HG03432 (cell line): ENCODE results near the gene PALLD.
"Not testable (repeated sequence)": the region's sequence is repeated elsewhere in the genome, so short reads cannot be mapped to it uniquely, and the experiment has no call there.

Experiments used
- ATAC-seq: cut with Tn5 transposase; IDR thresholded peaks from one replicate; pipeline ENCODE4 v1.9.1; 2021; ENCODE audit warnings: mild to moderate bottlenecking, moderate library complexity; ENCODE audit not compliant: unreplicated experiment

PALLD gene

GRCh38 chr4:168490711-168491110, 6.1 kb upstream of the PALLD start:
- ATAC-seq, result no peak

GRCh38 chr4:168491563-168491962, 5.3 kb upstream of the PALLD start:
- ATAC-seq, result no peak

- ATAC-seq, result no peak
These were observed 1.4 kb downstream of the PALLD start for GRCh38 chr4:168498251-168498650.

- no peak for ATAC-seq
These were observed 2.4 kb downstream of the PALLD start for GRCh38 chr4:168499241-168499640.

- no peak for ATAC-seq
These were observed 4.6 kb downstream of the PALLD start for GRCh38 chr4:168501407-168501806.

- ATAC-seq, result no peak
These were observed 6.0 kb downstream of the PALLD start for GRCh38 chr4:168502861-168503260.

- no peak for ATAC-seq
These were observed 7.0 kb downstream of the PALLD start for GRCh38 chr4:168503652-168504362.

- ATAC-seq, result no peak
These were observed 7.7 kb downstream of the PALLD start for GRCh38 chr4:168504526-168504925.

GRCh38 chr4:168506014-168506413, 9.2 kb downstream of the PALLD start:
- ATAC-seq, result no peak

- no peak for ATAC-seq
These were observed 10.4 kb downstream of the PALLD start for GRCh38 chr4:168507178-168507815.

GRCh38 chr4:168508683-168509082, 11.8 kb downstream of the PALLD start:
- no peak for ATAC-seq

GRCh38 chr4:168509786-168510185, 12.9 kb downstream of the PALLD start:
- no peak for ATAC-seq

GRCh38 chr4:168511780-168512489, 15.1 kb downstream of the PALLD start:
- ATAC-seq, result no peak

- not testable (repeated sequence) for ATAC-seq
These were observed 17.0 kb downstream of the PALLD start for GRCh38 chr4:168513826-168514225.

- ATAC-seq, result no peak
These were observed 17.5 kb downstream of the PALLD start for GRCh38 chr4:168514249-168514852.

GRCh38 chr4:168515222-168516011, 18.6 kb downstream of the PALLD start:
- ATAC-seq, result no peak

- ATAC-seq, result no peak
These were observed 20.0 kb downstream of the PALLD start for GRCh38 chr4:168516841-168517240.

GRCh38 chr4:168519576-168519975, 22.7 kb downstream of the PALLD start:
- no peak for ATAC-seq

GRCh38 chr4:168521721-168522120, 24.9 kb downstream of the PALLD start:
- no peak for ATAC-seq

GRCh38 chr4:168522356-168522755, 25.5 kb downstream of the PALLD start:
- ATAC-seq, result no peak
